ENCODE measurements around the gene CDH4.
"Not testable (repeated sequence)": the region's sequence is repeated elsewhere in the genome, so short reads cannot be mapped to it uniquely, and the experiment has no call there.

Gene CDH4

DNA sequence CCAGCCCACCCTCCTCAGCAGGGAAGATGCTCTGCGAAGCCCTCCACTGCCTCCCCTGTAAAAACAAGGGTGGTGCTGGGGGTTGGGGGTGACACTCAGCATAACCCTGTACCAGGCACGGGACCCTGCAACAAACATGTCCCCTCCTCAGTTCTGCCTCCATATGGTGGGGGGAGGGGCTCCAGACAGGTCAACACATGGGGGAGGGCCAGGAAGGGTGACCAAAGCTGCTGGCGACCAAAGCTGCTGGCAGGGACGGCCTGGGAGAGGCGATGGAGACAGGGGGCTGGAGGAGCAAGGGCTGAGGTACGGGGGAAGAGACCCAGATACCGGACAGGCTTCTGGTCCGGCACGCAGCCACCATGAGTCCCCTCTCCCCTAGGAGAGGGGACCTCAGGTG is 690.5 kb downstream of the CDH4 start:
- no peak for DNase-seq (ENCODE audit: low read depth)

DNA sequence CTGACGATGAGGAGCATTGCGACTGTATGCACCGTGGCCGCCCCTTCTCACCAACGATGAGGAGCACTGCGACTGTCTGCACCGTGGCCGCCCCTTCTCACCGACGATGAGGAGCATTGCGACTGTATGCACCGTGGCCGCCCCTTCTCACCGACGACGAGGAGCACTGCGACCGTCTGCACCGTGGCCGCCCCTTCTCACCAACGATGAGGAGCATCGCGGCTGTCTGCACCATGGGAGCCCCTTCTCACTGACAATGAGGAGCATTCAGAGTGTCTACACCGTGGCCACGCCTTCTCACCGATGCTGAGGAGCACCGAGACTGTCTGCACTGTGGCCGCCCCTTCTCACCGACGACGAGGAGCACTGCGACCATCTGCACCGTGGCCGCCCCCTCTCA is 692.9 kb downstream of the CDH4 start:
- DNase-seq (ENCODE audit: low read depth): not testable (repeated sequence)

DNA sequence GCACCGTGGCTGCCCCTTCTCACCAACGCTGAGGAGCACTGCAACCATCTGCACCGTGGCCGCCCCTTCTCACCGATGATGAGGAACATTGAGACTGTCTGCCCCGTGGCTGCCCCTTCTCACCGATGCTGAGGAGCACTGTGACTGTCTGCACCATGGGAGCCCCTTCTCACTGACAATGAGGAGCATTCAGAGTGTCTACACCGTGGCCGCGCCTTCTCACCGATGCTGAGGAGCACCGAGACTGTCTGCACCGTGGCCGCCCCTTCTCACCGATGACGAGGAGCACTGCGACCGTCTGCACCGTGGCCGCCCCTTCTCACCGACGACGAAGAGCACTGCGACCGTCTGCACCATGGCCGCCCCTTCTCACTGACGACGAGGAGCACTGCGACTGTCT is 693.4 kb downstream of the CDH4 start:
- DNase-seq (ENCODE audit: low read depth): not testable (repeated sequence)

DNA sequence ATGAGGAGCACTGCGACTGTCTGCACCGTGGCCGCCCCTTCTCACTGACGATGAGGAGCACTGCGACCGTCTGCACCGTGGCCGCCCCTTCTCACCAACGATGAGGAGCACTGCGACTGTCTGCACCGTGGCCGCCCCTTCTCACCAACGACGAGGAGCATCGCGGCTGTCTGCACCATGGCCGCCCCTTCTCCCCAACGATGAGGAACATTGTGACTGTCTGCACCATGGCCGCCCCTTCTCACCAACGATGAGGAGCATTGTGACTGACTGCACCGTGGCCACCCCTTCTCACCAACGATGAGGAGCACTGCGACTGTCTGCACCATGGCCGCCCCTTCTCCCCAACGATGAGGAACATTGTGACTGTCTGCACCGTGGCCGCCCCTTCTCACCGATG is 696.0 kb downstream of the CDH4 start:
- DNase-seq (ENCODE audit: low read depth): not testable (repeated sequence)

DNA sequence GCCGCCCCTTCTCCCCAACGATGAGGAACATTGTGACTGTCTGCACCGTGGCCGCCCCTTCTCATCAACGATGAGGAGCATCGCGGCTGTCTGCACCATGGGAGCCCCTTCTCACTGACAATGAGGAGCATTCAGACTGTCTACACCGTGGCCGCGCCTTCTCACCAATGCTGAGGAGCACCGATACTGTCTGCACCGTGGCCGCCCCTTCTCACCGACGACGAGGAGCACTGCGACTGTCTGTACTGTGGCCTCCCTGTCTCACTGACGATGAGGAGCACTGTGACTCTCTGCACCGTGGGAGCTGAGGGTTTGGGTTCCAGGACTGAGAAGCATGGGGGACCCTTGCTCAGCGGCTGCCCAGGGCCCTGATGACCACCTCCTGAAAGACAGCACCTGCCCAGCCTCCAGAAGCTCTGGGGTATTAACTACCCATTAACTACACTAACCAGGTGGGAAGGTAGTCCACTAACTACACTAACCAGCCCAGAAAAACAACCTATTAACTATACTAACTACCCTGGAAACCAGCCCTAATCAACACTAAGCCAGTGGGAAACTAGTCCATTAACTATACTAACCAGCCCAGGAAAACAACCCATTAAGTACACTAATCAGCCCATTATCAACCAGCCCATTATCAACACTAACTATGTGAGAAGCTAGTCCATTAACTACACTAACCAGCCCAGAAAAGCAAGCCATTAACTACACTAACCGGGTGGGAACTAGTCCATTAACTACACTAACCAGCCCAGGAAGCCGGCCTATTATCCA is 696.7 kb downstream of the CDH4 start:
- no peak for DNase-seq (ENCODE audit: low read depth)

DNA sequence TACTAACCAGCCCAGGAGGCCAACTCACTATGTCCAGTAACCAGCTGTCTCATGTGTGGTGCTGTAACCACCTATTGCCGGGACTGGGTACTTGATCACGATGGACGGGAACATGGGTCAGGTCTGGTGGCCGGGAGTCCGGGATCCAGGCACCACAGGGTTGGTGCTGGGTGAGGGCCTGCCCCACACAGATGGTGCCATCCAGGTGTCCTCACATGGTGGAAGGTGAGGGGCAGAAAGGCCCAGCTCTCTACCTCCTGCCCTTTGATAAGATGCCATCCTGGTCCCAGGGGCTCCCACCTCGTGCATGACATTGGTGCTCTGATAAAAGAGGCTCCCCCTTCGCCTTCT is 697.3 kb downstream of the CDH4 start:
- DNase-seq (ENCODE audit: low read depth): no peak

DNA sequence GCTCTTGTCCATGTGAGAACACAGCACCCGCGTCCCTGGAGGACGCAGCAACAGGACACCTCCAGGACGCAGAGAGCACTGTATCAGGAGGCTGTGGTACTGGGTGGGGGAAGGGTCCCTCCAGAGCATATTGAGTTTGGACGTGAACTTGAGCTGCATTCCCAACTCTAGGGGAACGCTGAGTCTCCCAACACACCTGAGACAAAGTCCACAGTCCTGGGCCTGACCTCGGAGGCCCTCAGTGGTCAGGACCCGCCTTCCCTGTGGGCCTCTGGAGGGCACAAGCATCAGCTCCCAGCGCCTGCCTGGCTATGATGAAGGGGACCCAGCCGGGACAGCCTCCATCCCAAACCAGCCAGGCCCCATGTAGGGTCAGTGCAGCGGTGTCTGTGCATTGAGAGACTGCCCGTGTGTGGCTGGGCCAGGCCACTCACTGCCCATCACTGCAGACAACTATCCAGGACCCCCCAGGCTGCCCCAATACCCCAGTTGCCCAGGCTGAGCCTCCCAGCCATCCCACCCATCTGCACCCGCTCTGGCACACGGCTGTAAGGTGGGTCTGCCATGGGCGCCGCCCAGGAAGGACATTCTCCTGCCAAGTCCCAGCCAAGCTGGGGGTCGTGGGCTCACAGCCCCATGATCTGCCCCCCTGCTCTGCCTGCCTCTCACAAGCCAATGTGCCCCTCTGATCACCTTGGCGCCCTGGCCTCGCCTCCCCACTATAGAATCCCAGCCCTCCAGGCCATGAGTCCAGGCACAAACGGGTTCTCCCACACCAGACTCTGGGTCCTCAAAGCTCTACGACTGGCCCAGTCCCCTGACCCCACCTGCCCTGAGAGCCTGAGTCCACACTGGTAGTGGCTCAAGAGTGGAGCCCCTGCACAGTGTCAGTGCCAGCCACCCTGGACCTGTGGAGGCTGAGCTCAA is 697.9 kb downstream of the CDH4 start:
- no peak for DNase-seq (ENCODE audit: low read depth)

DNA sequence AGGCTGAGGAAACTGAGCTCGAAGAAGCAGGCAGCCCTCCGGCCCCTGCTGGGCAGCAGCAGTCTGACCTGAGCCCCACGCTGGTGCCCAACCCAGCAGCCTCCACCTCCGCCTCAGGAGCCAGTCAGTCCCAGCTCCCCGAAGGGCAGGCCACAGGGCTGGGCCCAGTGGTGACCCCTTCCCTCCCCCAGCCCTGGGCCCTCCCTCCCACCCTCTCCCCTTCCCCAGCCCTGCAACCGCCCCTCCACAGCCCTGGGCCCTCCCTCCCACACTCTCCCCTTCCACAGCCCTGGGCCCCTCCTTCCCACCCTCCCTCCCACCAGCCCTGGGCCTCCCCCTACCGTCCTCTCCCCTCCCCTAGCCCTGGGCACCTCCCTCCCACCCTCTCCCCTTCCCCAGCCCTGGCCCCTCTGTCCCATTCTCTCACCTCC is 698.6 kb downstream of the CDH4 start:
- DNase-seq (ENCODE audit: low read depth): no peak

DNA sequence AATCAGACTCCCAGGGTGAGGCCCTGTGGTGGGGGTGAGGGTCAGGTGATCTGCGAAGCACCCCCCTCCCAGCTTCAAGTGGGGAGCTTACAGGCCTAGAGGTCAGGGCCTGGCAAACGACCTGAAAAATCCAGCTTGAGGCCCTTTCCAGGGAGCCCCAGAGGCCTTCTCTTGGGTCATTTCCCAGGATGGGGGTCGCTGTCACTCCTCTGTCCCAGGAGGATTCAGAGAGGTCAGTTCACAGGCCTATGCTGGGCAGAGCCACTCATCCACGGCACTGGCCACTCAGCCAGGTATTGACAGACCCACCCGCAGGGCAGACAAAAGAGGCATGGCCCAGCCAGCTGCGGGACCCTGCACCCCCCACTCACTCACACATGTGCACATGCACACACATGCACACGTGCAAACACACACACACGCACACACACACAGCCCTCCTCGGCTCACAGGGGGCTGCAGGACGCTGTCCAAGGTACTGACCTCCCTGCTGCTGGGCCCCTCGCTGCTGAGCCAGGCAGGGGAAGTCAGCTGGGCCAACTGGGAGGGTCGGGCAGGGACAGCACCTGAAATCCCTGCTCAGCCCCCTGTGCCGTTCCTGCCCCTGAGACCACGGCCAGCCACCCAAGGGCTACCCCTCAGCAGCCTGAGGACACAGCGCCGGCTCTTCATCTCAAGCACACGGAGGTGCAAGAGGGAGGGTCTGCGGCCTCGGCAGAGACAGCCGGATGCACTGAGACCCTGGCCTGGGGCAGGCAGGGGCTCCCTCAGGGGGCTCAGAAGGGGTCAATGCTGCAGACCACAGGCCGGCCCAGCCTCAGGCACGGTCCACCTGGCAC is 699.9 kb downstream of the CDH4 start:
- no peak for DNase-seq (ENCODE audit: low read depth)

DNA sequence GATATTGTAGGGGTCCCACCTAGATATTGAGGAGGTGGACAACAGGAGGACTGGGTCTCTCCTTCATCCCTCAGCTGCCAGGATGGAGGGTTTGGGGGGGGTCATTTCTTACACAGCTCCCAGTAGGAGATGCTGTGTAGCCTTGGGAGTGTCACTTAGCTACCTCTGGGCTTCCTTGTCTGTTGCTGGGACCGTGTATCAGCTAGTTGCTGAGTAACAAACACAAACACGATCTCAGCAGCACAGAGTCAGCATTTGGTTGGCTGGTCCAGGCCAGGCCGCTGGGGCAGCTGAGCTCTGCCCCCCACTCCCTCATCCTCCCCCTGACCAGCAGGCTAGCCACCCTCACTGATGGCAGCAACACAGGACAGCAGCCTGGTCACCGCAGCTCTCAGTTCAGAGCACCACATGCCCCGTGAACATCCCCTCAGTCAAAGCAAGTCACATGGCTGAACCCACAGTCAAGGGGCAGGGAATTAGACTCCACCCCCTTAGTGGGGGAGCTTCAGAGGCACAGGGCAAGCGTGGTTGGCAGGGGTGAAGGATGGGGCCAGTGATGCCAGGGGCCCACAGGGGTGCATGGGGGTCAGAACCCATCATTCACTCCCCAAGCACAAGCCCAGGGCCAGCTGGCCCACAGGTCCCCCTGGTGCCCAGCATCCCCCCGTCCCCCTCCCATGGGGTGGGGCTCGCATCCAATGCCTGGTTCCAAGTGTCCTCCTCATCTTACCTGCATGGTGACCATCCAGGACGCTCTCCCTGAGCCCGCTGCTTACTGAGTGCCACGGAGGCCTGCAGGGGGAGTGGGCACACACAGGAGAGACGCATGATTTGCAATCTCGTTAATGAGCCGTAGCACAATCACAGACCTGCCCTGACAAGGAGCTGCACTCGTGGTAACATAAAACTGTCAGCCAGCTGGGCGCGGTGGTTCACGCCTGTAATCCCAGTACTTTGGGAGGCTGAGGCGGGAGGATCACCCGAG is 701.3 kb downstream of the CDH4 start:
- DNase-seq (ENCODE audit: low read depth): no peak

DNA sequence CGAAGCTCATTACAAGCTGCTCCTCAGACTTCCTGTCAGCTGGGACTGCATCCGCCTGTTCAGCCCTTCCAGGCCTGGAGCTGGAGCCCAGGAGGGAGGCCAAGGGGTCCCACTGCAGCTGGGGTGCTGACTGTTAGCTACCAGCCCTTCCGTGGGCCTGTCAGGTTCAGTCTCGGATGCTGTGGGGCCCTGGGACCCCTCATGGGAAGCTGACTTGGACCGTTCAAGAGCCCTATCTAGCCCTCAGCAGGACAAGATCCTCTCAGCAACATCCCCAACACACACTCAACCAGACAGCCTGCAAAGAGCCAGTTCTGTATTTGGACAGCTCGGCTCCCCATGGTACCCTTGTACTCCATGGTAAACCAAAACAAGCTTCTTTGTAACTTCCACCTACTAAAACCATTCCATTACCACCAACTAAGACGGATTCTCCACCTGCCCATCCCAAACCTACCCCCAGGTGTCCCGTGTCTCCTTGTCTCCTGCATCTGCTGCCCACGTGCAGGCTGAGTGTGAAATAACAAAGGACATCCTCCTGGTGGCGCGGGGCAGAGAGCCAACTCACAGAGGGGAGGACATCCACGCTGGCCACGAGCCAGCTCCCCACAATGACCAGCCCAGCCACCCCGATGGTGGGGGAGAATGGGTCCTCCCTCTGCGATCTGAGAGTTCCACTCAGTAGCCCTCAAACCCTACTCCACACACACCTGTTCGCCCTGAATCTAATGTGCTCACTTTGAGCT is 702.4 kb downstream of the CDH4 start:
- DNase-seq (ENCODE audit: low read depth): no peak

DNA sequence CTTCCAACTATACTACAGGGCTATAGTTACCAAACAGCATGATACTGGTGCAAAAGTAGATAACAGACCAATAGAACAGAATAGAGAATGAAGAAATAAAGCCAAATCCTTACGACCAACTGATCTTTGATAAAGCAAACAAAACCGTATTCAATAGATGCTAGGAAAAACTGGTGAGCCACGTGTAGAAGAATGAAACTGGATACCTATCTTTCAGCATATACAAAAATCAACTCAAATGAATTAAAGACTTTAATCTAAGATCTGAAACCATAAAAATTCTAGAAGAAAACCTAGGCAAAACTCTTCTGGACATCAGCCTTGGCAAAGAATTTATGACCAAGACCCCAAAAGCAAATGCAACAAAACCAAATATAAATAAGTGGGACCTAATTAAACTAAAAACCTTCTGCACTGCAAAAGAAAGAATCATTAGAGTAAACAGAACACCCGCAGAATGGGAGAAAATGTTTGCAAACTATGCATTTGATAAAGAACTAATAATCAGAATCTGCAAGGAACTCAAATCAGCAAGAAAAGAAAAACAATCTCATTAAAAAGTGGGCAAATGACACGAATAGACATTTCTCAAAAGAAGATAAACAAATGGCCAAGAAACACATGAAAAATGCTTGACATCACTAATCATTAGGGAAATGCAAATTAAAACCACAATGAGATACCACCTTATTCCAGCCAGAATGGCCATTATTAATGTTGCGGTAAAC is 703.8 kb downstream of the CDH4 start:
- DNase-seq (ENCODE audit: low read depth): no peak

DNA sequence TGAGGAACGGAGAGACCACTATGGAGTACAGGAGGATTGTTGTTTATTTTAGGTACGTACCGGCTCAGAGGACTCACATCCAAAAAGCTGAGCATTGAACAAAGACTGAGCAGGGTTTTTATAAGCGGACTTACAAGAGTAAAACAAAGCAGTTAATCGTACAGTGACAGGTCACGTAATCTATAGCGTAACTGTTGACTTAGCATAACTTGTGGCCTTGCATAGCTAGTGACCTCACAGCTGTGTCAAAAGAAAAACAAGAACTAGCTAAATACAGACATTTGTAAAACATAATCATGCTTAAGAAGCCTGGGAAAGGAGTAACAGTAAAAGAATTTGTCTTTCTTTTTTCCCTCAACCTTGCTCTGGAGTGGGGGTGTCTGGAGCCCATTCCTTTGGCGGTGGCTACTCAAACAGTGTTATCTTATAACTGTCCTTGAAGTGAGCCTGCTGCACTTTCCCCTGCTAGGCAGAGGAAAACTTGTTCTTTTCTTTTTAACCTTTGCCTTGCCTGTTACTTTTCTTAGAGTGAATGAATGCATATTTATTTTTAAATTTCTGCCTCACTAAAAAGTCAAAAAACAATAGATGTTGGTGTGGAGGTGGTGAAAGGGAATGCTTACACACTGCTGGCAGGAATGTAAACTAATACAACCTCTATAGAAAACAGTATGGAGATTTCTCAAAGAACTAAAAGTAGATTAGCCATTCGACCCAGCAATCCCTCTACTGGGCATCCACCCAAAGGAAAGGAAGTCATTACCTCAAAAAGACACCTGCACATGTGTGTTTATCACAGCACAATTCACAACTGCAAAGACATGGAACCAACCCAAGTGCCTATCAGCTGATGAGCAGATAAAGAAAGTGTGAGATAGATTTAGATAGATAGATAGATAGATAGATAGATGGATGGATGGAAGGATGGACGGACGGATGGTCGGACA is 704.6 kb downstream of the CDH4 start:
- no peak for DNase-seq (ENCODE audit: low read depth)

DNA sequence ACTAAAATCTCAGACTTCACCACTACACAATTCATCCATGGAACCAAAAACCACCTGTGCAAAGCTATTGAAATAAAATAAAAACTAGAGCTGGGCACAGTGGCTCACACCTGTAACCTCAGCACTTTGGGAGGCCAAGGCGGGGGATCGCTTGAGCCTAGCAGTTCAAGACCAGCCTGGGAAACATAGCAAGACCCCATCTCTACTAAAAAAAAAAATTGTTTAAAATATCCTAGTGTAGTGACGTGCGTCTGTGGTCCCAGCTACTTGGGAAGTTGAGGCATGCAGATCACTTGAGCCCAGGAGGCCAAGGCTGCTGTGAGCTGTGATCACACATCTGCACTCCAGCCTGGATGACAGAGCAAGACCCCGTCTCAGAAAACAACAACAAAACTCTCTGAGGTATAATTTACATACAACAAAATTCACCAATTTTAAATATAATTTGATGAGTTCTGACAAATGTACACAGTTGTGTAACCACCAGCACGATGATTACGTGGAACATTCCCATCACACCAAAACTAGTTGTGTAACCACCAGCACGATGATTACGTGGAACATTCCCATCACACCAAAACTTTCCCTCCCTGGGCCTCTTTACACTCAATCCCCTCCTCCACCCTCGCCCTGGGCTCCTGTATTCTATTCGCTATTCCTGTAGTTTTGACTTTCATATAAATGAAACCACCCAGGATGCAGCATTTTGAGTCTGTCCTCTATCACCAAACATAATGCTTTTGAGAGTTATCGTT is 706.1 kb downstream of the CDH4 start:
- DNase-seq (ENCODE audit: low read depth): no peak

DNA sequence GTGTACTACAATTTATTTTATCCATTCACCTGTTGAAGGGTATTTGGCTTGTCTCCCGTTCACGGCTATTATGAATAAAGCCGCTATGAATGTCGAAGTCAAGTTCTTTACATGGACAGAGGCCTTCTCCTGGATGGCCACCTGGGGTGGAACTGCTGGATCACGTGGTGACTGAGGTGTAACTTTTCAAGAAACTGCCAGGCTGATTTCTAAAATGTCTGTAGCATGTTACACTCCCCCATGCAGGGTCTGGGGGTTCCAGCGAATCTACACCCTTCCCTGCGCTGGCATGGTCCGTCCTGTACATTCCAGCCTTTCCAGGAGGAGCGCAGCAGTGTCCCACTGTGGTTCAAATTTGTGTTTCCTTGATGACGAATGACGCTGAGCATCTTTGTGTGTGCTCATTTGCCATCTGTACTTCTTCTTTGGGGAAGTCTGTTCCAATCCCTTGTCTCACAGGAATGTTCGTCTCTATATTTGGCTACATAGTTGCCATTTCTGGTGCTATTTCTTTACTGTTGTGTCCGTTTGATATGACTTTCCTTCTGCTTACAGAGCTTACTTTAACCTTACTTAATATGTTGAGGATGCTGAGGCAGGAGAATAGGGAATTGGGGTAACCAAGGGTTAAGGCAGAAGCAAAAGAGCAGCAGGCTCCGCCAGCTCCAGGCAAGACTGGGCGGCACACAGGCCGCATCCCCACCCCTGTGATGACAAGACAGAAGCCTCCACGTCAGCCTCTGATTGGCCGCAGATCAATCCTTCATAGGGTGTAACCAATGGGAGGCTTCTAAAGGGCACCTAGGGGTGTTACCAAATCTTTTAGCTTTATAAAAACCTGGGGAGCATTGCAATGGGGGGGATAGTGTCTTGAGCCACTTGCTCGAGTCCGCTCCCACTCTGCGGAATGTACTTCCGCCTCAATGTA is 707.0 kb downstream of the CDH4 start:
- DNase-seq (ENCODE audit: low read depth): no peak

DNA sequence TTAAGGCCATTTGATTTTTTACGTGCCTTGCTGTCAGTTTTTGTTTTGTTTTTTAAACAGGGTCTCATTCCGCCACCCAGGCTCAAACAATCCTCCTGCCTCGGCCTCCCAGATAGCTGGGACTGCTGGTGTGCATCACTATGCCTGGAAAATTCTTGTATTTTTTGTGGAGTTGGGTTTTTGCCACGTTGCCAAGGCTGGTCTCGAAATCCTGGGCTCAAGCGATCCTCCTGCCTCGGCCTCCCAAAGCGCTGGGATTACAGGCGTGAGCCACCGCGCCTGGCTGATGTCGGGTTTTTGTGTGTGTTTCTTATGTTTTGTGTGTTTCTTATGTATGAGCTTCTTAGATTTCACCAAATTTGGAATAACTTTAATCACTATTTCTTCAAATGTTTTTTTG is 708.8 kb downstream of the CDH4 start:
- no peak for DNase-seq (ENCODE audit: low read depth)

DNA sequence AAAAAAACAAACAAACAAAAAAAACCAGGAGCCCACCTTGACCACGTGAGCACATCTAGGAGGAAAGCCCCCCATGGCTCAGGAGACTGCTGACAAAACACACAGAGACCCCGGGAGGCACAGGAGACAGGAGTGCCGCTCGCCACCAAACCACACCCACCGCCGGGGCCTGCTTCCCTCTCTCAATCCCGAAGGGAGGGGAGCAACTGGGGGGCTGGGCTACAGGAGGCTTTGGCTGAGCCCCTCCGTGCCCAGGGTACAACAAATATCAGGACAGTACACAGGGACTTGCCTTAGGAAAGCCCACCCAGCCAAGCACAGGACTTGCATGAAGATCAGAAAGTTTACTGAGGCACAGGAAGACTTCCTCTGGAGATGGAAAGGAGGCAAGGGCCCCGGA is 711.1 kb downstream of the CDH4 start:
- DNase-seq (ENCODE audit: low read depth): no peak

Measured in fibroblast of the conjunctiva (primary cell).